ENCODE measurements around the gene EPG5.

GRCh38 chr18:45894818-45895217 lies 72.3 kb downstream of the EPG5 start:
- TF ChIP-seq YY1 (IDR thresholded peaks at IDR 0.05; ENCODE audit: insufficient read depth, insufficient read length) = no peak
- no peak for TF ChIP-seq SUZ12 (IDR thresholded peaks at IDR 0.05; ENCODE audit: extremely low read depth, insufficient read depth, insufficient read length)
- TF ChIP-seq ZNF274 (IDR thresholded peaks at IDR 0.05; ENCODE audit: low read depth, low read length) = no peak
